Esophagus squamous epithelium (tissue), 5 donors: Measurements from ENCODE around the gene APBA2. TPM values are rescaled to one million over a fixed set of nuclear protein-coding genes. Genes with fewer than 3 reads are reported as not detected.

Source experiments
- DNase-seq: peaks from one replicate; lab custom pipeline; 2025; lab: John Stamatoyannopoulos, UW
- H3K27ac ChIP-seq, 4 donors: fragments of 200-600 bp; sonication (generic); one replicate each; pipeline ENCODE4 v1.5.1; 2016 to 2019; ENCODE audit warnings: mild to moderate bottlenecking in 1 of 4
- H3K27me3 ChIP-seq, 4 donors: fragments of 200-600 bp; sonication (generic); 1 replicate in 3 of 4; 2 replicates in 1 of 4; pipeline versions ENCODE4 v1.5.1 to v1.6.0; 2017 to 2021; ENCODE audit warnings: antibody characterized with exemption in 1 of 4
- H3K36me3 ChIP-seq, 3 donors: fragments of 200-600 bp; sonication (generic); one replicate each; pipeline ENCODE4 v1.5.1; 2016 to 2019
- H3K4me1 ChIP-seq, 3 donors: fragments of 200-600 bp; sonication (generic); one replicate each; pipeline ENCODE4 v1.5.1; 2017 to 2019
- H3K4me3 ChIP-seq, 4 donors: fragments of 200-600 bp; sonication (generic); 1 replicate in 3 of 4; 2 replicates in 1 of 4; pipeline ENCODE4 v1.5.1; 2016 to 2019; ENCODE audit warnings: mild to moderate bottlenecking in 2 of 4, moderate library complexity in 1 of 4
- H3K9me3 ChIP-seq, 3 donors: fragments of 200-600 bp; sonication (generic); one replicate each; pipeline ENCODE4 v1.5.1; 2016 to 2019
- POLR2A ChIP-seq, 4 donors: fragments of 450-650 bp; IDR thresholded peaks; one replicate each; pipeline ENCODE4 v1.6.1; 2017; ENCODE audit warnings: antibody characterized with exemption in 4 of 4, mild to moderate bottlenecking in 4 of 4, moderate library complexity in 3 of 4
- WGBS, 2 donors: methylation state at CpG; one replicate each; pipeline ENCODE4 v1.1.5; 2018; 5-methylcytosine and 5-hydroxymethylcytosine counted together
- intact Hi-C: fragments of 100-400 bp; cut with DNase I; formaldehyde crosslinking; loops from one replicate; pipeline ENCODE4 v1.15.0; 2022
- total RNA-seq, 4 donors: library from RNA; depleted of rRNA; stranded (reverse); fragments of >200 nt; gene quantifications; one replicate each; pipeline ENCODE4 v1.1.0, GENCODE V29; 2016
- TF ChIP-seq, protein P1 (sequence below), 6 experiments: fragments of 450-650 bp in 4 of 6; fragments of 200-600 bp in 2 of 6; sonication (generic) in 2 of 6; IDR thresholded peaks; one replicate each; pipeline ENCODE4 v1.5.1; 2016 to 2019; ENCODE audit warnings: antibody characterized with exemption in 6 of 6, mild to moderate bottlenecking in 4 of 6, moderate library complexity in 4 of 6
- donor health status: DM: yes; HTN: yes; CAD: no.

APBA2 gene
- total RNA-seq, 4 donors from 2014 or later, result 0.82 to 9.9 (median 1.6) TPM

DNA sequence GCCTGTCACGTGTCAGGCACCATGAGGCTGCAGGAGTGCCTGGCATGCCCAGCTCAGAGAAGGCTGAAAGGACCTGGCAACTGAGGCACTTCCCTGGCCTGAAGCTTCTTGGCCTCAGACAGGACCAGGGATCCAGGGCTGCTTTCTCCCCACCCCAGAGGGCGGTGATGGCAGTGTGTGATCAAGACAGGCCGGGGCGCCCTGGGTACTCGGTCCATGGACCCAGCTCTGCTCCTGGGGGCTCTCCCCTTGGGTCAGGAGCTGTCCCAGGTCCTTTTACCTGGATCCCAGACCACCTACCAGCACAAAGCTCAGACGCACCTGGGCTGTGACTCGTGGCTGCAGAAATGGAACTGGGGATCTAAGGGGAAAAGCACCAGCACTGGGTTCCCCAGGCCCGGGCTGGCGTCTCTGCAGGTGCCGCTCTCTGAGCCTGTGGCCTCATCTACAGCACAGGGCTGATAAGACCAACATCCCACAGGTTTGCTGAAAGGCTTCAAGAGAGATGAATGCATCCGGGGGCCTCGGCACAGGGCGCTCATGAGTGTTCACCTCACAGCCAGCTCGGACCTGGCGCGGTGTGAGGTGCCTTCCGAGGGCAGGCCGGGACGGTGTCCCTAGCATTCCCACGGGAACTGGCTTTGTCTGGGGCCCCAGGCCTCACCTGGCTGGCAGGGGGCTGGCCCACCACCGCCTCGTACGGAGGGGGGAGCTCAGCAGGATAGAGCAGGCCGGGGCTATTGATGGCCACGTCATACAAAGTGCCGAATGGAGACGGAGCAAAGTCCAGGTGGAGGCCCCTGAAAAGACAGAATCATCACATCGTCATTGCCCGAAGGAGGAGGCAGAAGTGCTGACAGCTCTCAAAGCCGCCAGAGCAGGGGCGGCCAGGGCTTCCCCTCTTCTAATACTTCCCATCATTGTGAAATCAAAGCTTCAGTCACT lies 250.2 kb downstream of the APBA2 start:
- intact Hi-C loops, result no loop called here

DNA sequence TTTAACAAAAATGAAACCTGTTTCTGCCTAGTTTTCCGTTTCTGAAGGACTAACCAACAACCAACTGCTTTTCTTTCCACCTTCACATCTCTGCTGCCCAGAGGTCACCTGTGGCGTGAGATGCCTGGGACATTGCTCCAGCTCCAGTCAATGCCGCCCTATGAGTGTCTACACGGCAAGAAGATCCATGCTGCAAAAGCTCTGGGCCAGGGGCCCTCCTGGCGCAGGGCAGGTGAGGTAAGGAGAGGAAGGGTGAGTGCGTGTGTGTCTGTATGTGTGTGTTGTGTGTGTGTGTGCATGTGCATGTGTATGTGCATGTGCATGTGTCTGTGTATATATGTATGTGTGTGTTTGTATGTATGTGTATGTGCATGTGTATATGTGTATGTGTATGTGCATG lies 252.5 kb downstream of the APBA2 start:
- Histone ChIP-seq H3K9me3 (no peaks in the 10 kb centered on the region), H3K27me3 (peaks cover 0 to 50% (median 0%) of the 10 kb centered on the region in 4 donors), H3K36me3 (no peaks in the 10 kb centered on the region), H3K4me1 (peaks cover 0 to 22% (median 0%) of the 10 kb centered on the region in 3 donors), H3K27ac (no peak overlapping the region), H3K4me3 (no peak overlapping the region)
- no peak for DNase-seq
- intact Hi-C loops, result no loop called here
- no peak for TF ChIP-seq POLR2A (IDR thresholded peaks at IDR 0.05)
- 86 to 90% methylated on average over 4 to 6 of the region's 6 CpGs for WGBS, 2 donors

More for the DNA sequence above, 250.2 kb downstream of the APBA2 start:
- H3K27ac ChIP-seq, result no peak overlapping the region
- H3K4me1 ChIP-seq, result peaks cover 0 to 8% (median 0%) of the 10 kb centered on the region in 3 donors
- WGBS, 2 donors, result 70 to 84% methylated on average over 9 of the region's 31 CpGs
- no peaks in the 10 kb centered on the region for H3K36me3 ChIP-seq
- DNase-seq, result no peak
- H3K4me3 ChIP-seq, result no peak overlapping the region
- TF ChIP-seq POLR2A (IDR thresholded peaks at IDR 0.05), result no peak
- TF ChIP-seq, protein P1, sequence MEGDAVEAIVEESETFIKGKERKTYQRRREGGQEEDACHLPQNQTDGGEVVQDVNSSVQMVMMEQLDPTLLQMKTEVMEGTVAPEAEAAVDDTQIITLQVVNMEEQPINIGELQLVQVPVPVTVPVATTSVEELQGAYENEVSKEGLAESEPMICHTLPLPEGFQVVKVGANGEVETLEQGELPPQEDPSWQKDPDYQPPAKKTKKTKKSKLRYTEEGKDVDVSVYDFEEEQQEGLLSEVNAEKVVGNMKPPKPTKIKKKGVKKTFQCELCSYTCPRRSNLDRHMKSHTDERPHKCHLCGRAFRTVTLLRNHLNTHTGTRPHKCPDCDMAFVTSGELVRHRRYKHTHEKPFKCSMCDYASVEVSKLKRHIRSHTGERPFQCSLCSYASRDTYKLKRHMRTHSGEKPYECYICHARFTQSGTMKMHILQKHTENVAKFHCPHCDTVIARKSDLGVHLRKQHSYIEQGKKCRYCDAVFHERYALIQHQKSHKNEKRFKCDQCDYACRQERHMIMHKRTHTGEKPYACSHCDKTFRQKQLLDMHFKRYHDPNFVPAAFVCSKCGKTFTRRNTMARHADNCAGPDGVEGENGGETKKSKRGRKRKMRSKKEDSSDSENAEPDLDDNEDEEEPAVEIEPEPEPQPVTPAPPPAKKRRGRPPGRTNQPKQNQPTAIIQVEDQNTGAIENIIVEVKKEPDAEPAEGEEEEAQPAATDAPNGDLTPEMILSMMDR (IDR thresholded peaks at IDR 0.05), result no peak
- H3K27me3 ChIP-seq, result peaks cover 0 to 42% (median 0%) of the 10 kb centered on the region in 4 donors
- H3K9me3 ChIP-seq, result no peaks in the 10 kb centered on the region

DNA sequence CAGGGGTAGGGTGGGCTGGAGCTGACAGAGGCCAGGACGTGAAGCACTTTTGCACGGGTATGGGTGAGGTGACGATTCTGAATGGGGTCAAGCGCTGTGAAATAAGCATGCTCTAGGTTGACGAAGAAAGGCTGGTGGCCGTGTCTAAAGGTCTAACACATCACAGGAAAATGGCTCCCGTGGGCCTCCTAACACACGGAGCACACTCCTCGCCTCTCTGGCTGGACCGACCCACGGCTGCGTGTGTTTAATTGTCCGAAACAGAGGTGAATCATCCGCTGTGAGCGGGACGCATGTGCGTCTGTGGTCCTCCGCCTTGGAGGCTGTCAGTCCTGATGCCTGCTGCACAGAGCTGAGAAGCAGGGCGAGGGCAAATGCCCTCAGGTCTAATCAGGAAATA lies 253.3 kb downstream of the APBA2 start:
- peaks cover 0 to 22% (median 0%) of the 10 kb centered on the region in 3 donors for H3K4me1 ChIP-seq
- no peak overlapping the region for H3K4me3 ChIP-seq
- peaks cover 0 to 55% (median 0%) of the 10 kb centered on the region in 4 donors for H3K27me3 ChIP-seq
- intact Hi-C loops, result no loop called here
- no peaks in the 10 kb centered on the region for H3K36me3 ChIP-seq
- TF ChIP-seq, protein P1 (IDR thresholded peaks at IDR 0.05), result no peak
- no peak for TF ChIP-seq POLR2A (IDR thresholded peaks at IDR 0.05)
- DNase-seq, result no peak
- WGBS, 2 donors, result 80 to 82% methylated on average over 11 to 19 of the region's 19 CpGs
- H3K9me3 ChIP-seq, result no peaks in the 10 kb centered on the region
- no peak overlapping the region for H3K27ac ChIP-seq

DNA sequence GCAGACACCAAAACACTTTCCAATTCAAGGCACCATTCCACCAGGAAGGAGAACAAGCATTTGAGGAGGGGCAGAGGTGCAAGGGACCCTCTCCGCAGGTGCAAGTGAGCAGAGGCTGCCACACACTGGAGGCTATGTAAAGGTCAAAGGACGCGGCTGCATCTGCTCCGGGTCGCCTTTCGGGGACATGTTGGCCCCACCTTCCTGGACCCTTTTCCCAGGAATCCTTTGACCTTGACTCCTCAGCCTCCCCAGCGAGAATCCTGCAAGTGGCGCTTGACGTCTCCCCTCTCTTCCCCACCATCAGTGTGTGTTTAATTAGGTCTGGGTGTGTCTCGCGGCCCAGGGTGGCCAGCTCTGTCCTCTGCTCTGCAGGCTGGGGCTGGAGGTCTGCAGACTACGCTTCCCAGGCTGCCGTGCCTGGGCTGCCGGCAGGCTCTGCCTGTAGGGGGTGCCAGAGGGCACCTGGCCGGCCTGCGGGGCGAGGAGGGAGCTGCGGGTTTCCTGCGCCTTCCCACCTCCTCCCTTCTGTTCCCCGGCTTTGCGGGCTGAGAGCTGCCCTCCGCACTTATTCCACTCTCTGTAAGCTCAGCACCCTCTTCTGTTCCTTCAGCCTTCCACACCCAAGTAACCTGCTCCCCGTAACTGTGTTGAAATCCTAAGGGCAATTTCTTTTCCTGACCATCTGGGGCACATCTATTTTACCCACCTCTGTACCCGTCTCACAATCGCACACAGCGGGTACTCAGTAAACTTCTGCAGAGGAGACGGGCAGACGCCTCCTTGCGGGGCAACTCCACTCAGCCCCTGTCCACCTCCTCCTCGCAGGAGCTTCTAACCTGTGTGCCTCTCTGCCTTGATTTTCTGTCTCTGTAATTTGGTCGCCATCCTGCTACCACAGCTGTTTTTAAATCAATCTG lies 254.0 kb downstream of the APBA2 start:
- WGBS, 2 donors, result 28 to 32% methylated on average over 25 to 27 of the region's 31 CpGs
- Histone ChIP-seq H3K4me1 (peaks cover 0 to 22% (median 0%) of the 10 kb centered on the region in 3 donors), H3K27me3 (peaks cover 0 to 55% (median 0%) of the 10 kb centered on the region in 4 donors), H3K9me3 (no peaks in the 10 kb centered on the region), H3K36me3 (no peaks in the 10 kb centered on the region), H3K4me3 (no peak overlapping the region), H3K27ac (no peak overlapping the region)
- no peak for DNase-seq
- intact Hi-C loops, result no loop called here
- TF ChIP-seq, protein P1 (IDR thresholded peaks at IDR 0.05), result peak; percentile 19 to 70 (median 54)
- no peak for TF ChIP-seq POLR2A (IDR thresholded peaks at IDR 0.05)

DNA sequence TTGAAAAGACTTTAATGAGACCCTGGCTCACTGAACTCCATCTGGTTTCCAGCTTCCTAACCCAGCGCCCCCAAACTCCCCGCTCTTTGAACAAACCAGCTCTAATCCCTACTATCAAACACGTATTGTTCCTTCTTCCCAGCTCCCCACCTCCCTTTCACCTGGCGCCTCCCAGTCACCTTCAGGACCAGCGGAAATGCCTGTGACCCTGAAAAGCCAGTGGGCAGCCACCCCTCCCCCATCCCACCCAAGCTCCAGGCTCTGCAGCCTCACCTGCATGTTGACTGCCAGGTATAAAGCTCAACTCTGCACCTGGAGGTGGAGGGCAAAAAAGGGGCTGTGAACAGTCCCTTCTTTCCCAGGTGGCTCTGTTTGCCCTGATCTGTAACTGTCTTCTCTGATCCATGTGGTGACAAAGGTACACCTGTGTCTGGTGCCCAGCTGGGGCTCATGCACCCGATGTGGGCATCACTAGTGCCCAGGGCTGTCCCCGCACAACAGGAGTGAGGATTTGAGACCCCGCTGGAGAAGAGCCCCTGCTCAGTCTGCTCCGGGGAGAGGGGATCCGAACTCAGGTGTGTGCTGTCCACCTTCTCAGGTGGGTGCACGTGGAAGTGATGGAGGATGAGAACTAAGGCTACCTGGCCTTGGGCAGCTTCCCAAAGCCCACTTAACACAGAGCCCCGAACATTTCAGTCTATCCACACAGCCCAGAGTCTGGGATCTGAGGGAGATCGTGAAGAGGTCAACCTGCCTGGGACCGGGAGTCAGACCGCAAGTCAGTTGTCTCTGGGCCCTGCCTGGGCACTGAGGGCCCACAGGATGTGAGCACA lies 254.9 kb downstream of the APBA2 start:
- no peaks in the 10 kb centered on the region for H3K36me3 ChIP-seq
- H3K4me1 ChIP-seq, result peaks cover 0 to 22% (median 0%) of the 10 kb centered on the region in 3 donors
- no peak overlapping the region for H3K27ac ChIP-seq
- intact Hi-C loops, result no loop called here
- no peaks in the 10 kb centered on the region for H3K9me3 ChIP-seq
- TF ChIP-seq, protein P1 (IDR thresholded peaks at IDR 0.05), result no peak
- TF ChIP-seq POLR2A (IDR thresholded peaks at IDR 0.05), result no peak
- H3K27me3 ChIP-seq, result peaks cover 0 to 55% (median 0%) of the 10 kb centered on the region in 4 donors
- WGBS, 2 donors, result 69 to 85% methylated on average over 7 of the region's 15 CpGs
- H3K4me3 ChIP-seq, result no peak overlapping the region
- DNase-seq, result no peak
